Endothelial cell of umbilical vein (primary cell): ENCODE results near the gene CLTCL1. TPM values are rescaled to one million over a fixed set of nuclear protein-coding genes. Genes with fewer than 3 reads are reported as not detected.

Experiments used
- BruUV-seq: library from RNA; stranded (reverse); fragments of 400-500 nt; replicated peaks from 2 replicates; lab custom pipeline; 2021; lab: Mats Ljungman, UMichigan
- CTCF ChIA-PET: fragments of 300-600, 350-600 bp; sonication (Branson Sonifier 250); formaldehyde crosslinking; loops from one replicate; lab custom pipeline; 2021; ENCODE audit warnings: antibody characterized with exemption, inconsistent platforms; lab: Charles Lee
- POLR2A ChIA-PET: fragments of 300-600, 350-600 bp; sonication (Branson Sonifier 250); formaldehyde crosslinking; loops from one replicate; lab custom pipeline; 2021; ENCODE audit warnings: antibody characterized with exemption, inconsistent platforms; lab: Charles Lee
- DNase-seq: peaks from one replicate; pipeline ENCODE4 v3.0.0-alpha.2; 2011; ENCODE audit warnings: low read depth, low spot score
- FAIRE-seq: peaks from 2 replicates; lab custom pipeline; 2011; peaks lifted over from hg19 to GRCh38; lab: Jason Lieb, UNC
- H2AFZ ChIP-seq: 2 replicates; pipeline ENCODE4 v1.6.0; 2012; ENCODE audit warnings: low read depth, low read length, control low read depth, inconsistent platforms
- H3K27ac ChIP-seq: 2 replicates; pipeline ENCODE4 v1.5.1; 2011; ENCODE audit warnings: low read depth, mild to moderate bottlenecking, control low read depth, low read length, moderate library complexity; ENCODE audit not compliant: insufficient read depth
- H3K27me3 ChIP-seq, 2 experiments: 2 replicates each; pipeline versions ENCODE4 v1.6.0 to v1.6.1; 2011; ENCODE audit warnings: low read length in 2 of 2, mixed read lengths in 1 of 2; ENCODE audit not compliant: control insufficient read depth in 2 of 2, insufficient read depth in 2 of 2
- H3K36me3 ChIP-seq, 2 experiments: 2 replicates in 1 of 2; 3 replicates in 1 of 2; pipeline ENCODE4 v1.5.1; 2011; ENCODE audit warnings: low read length in 2 of 2, mild to moderate bottlenecking in 1 of 2, moderate library complexity in 1 of 2; ENCODE audit not compliant: control insufficient read depth in 2 of 2, insufficient read depth in 2 of 2; ENCODE audit errors: extremely low read depth in 1 of 2
- H3K4me1 ChIP-seq: 3 replicates; pipeline ENCODE4 v1.5.1; 2011; ENCODE audit warnings: mild to moderate bottlenecking, low read length; ENCODE audit not compliant: control insufficient read depth, insufficient read depth; ENCODE audit errors: extremely low read depth
- H3K4me2 ChIP-seq: 2 replicates; pipeline ENCODE4 v1.6.1; 2011; ENCODE audit warnings: low read length, control low read depth, mixed read lengths; ENCODE audit not compliant: insufficient read depth
- H3K4me3 ChIP-seq, 3 experiments: fragments of 200-600 bp in 1 of 3; sonication (generic), shearing (Covaris generic) in 1 of 3; replicated peaks in 1 of 3; 2 replicates each; pipeline ENCODE4 v1.5.1; 2011 to 2016; ENCODE audit warnings: control low read depth in 3 of 3, low read length in 3 of 3, mild to moderate bottlenecking in 2 of 3, inconsistent platforms in 1 of 3, low read depth in 1 of 3, moderate library complexity in 1 of 3; ENCODE audit not compliant: insufficient read depth in 1 of 3
- H3K79me2 ChIP-seq: 2 replicates; pipeline ENCODE4 v1.6.0; 2012; ENCODE audit warnings: low read length, inconsistent platforms; ENCODE audit not compliant: control insufficient read depth, insufficient read depth
- H3K9ac ChIP-seq: replicated peaks from 2 replicates; pipeline ENCODE3; 2011; ENCODE audit warnings: low read length, control low read depth; ENCODE audit not compliant: insufficient read depth; ENCODE audit errors: extremely low read depth
- H3K9me1 ChIP-seq: replicated peaks from 3 replicates; pipeline ENCODE4 v1.6.0; 2011; ENCODE audit warnings: mild to moderate bottlenecking, low read length; ENCODE audit not compliant: control insufficient read depth, insufficient read depth; ENCODE audit errors: extremely low read depth
- H3K9me3 ChIP-seq: replicated peaks from 2 replicates; pipeline ENCODE4 v1.5.1; 2012; ENCODE audit warnings: low read length, inconsistent platforms; ENCODE audit not compliant: control insufficient read depth, insufficient read depth
- H4K20me1 ChIP-seq: replicated peaks from 2 replicates; pipeline ENCODE3; 2011; ENCODE audit warnings: mild to moderate bottlenecking, low read length; ENCODE audit not compliant: control insufficient read depth, insufficient read depth; ENCODE audit errors: extremely low read depth
- CTCF ChIP-seq, 2 donors: IDR thresholded peaks; 1 replicate in 1 of 2; 2 replicates in 1 of 2; pipeline ENCODE4 v1.5.1; 2011; ENCODE audit warnings: low read length in 2 of 2, mild to moderate bottlenecking in 2 of 2, moderate library complexity in 2 of 2, control low read depth in 1 of 2, inconsistent platforms in 1 of 2, low read depth in 1 of 2; ENCODE audit not compliant: insufficient read depth in 1 of 2; ENCODE audit errors: extremely low read depth in 1 of 2
- EZH2 ChIP-seq: IDR thresholded peaks from 2 replicates; pipeline ENCODE4 v1.6.1; 2012; ENCODE audit warnings: borderline replicate concordance, low read depth, mild to moderate bottlenecking, moderate library complexity, low read length, inconsistent platforms; ENCODE audit not compliant: severe bottlenecking
- FOS ChIP-seq: IDR thresholded peaks from 2 replicates; pipeline ENCODE4 v1.6.1; 2011; ENCODE audit warnings: mild to moderate bottlenecking, low read length, moderate library complexity, borderline replicate concordance; ENCODE audit not compliant: insufficient read depth
- GATA2 ChIP-seq: IDR thresholded peaks from 2 replicates; pipeline ENCODE4 v1.7.0; 2011; ENCODE audit warnings: low read depth, mild to moderate bottlenecking, moderate library complexity, mixed read lengths, low read length; ENCODE audit not compliant: insufficient read length, insufficient read depth
- JUN ChIP-seq: IDR thresholded peaks from 2 replicates; pipeline ENCODE4 v1.6.1; 2011; ENCODE audit warnings: borderline replicate concordance, low read depth; ENCODE audit not compliant: insufficient read length, insufficient read depth
- MYC ChIP-seq: IDR thresholded peaks from one replicate; pipeline ENCODE4 v1.6.1; 2011; ENCODE audit warnings: mild to moderate bottlenecking, low read depth, low read length
- POLR2A ChIP-seq: IDR thresholded peaks from 2 replicates; pipeline ENCODE4 v1.6.1; 2012; ENCODE audit warnings: low read depth, mild to moderate bottlenecking, control low read depth, low read length
- POLR2AphosphoS5 ChIP-seq: IDR thresholded peaks from 2 replicates; pipeline ENCODE4 v1.6.1; 2012; ENCODE audit warnings: low read depth, mild to moderate bottlenecking, control low read depth, low read length, moderate library complexity; ENCODE audit not compliant: insufficient read depth
- dilution Hi-C: fragments of 300-500 bp; cut with MboI; formaldehyde crosslinking; loops from one replicate; pipeline ENCODE4 v1.15.0; 2019; ENCODE audit warnings: low sequenced_read_pairs; ENCODE audit not compliant: extremely low pct_ligation_motif_present
- intact Hi-C: fragments of 100-400 bp; cut with micrococcal nuclease; formaldehyde crosslinking; loops from one replicate; pipeline ENCODE4 v1.10.0; 2022
- polyA plus RNA-seq, 4 experiments: library from polyadenylated mRNA; depleted of rRNA in 3 of 4; stranded (reverse) in 3 of 4; unstranded in 1 of 4; fragments of >200 nt; gene quantifications; 2 replicates each; pipeline versions ENCODE4 v1.2.1 to v1.2.3, GENCODE V29; 2011 to 2012; ENCODE audit warnings: missing spikeins in 1 of 4
- total RNA-seq: library from RNA; stranded (reverse); gene quantifications from 2 replicates; pipeline ENCODE4 v1.2.3, GENCODE V29; 2021
- TF ChIP-seq, protein P1 (sequence below): IDR thresholded peaks from 2 replicates; pipeline ENCODE4 v1.6.1; 2011; ENCODE audit not compliant: insufficient read depth, insufficient read length

Gene CLTCL1
- total and polyA plus RNA-seq, 2 donors (not counting 3 experiments of a cell fraction or from before 2014, with no cell fraction given), result 5.0 to 6.2 TPM

DNA sequence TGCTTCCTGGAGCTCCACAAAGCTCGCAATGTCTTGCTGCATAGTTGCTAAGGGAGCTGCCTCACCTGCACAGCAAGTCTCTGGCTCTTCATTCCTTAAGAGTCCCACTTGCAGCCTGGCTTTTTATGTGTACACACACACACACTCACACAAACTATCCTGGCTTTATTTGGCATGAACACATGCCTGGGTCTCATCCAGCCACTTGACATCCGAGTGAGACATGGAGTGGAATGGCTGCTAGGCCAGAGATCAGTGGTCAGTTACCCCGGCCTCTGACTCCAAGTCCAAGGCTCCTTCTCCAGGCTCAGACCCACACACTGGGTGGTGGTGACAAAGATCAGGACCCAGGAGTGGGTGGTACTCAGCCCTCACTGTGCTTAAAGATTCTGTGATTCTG, 37.9 kb upstream of the CLTCL1 start:
- ChIA-PET POLR2A (no interaction called here), CTCF (no interaction called here)
- Histone ChIP-seq H3K79me2 (no peaks in the 10 kb centered on the region), H3K9ac (no peak overlapping the region), H3K27me3 (no peaks in the 10 kb centered on the region), H3K9me1 (no peaks in the 10 kb centered on the region), H3K4me2 (no peak overlapping the region), H3K9me3 (no peaks in the 10 kb centered on the region), H3K36me3 (peaks cover 4 to 16% of the 10 kb centered on the region in 2 experiments), H2AFZ (no peak overlapping the region), H3K4me1 (no peaks in the 10 kb centered on the region), H4K20me1 (no peaks in the 10 kb centered on the region), H3K4me3 (no peak overlapping the region), H3K27ac (no peak overlapping the region)
- DNase-seq (no peak), FAIRE-seq (no peak)
- dilution Hi-C loops (no loop called here), intact Hi-C loops (no loop called here)
- no TSS peak for BruUV-seq
- TF ChIP-seq POLR2AphosphoS5 (no peak), GATA2 (no peak), EZH2 (no peak), CTCF (IDR thresholded peaks at IDR 0.05; ENCODE audit: extremely low read depth in 1 of 2, insufficient read depth in 1 of 2, low read depth in 1 of 2, low read length in 2 of 2) (no peak), FOS (no peak), POLR2A (no peak), JUN (no peak), MYC (no peak)
- TF ChIP-seq, protein P1, sequence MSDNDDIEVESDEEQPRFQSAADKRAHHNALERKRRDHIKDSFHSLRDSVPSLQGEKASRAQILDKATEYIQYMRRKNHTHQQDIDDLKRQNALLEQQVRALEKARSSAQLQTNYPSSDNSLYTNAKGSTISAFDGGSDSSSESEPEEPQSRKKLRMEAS, result no peak
